K562 (cell line): ENCODE measurements around the gene SOCS7. TPM values are rescaled to one million over a fixed set of nuclear protein-coding genes. Genes with fewer than 3 reads are reported as not detected.

Source experiments
- ATAC-seq: fragments of 200-7000 bp; cut with Tn5 transposase; 3 replicates; pipeline ENCODE4 v1.9.1; 2020; ENCODE audit warnings: moderate library complexity
- Bru-seq: library from RNA; stranded (reverse); fragments of 400-500 nt; gene quantifications from one replicate; lab custom pipeline; 2021; lab: Mats Ljungman, UMichigan
- BruChase-seq, 2 experiments: library from RNA; stranded (reverse); fragments of 400-500 nt; gene quantifications; one replicate each; lab custom pipeline; 2021; lab: Mats Ljungman, UMichigan
- BruUV-seq: library from RNA; stranded (reverse); fragments of 400-500 nt; replicated peaks from 2 replicates; lab custom pipeline; 2021; lab: Mats Ljungman, UMichigan
- CTCF ChIA-PET: fragments of 300-600 bp; formaldehyde crosslinking; extraction: SDS; loops from one replicate; lab custom pipeline; 2021; ENCODE audit warnings: low intra/inter-chr PET ratio; lab: Yijun Ruan, JAX
- POLR2A ChIA-PET: fragments of 300-600, 350-650 bp; sonication (Branson Sonifier 250); formaldehyde crosslinking; extraction: SDS; loops from one replicate; lab custom pipeline; 2021; ENCODE audit warnings: antibody characterized with exemption, inconsistent platforms; lab: Yijun Ruan, JAX
- DNase-seq, 4 experiments: peaks; one replicate each; pipeline versions ENCODE4 v3.0.0 to v3.0.0-alpha.2; 2011 to 2018; ENCODE audit warnings: low spot score in 3 of 4, mixed read lengths in 3 of 4; ENCODE audit errors: extremely low read depth in 1 of 4
- FAIRE-seq: peaks from 2 replicates; lab custom pipeline; 2011; peaks lifted over from hg19 to GRCh38; lab: Jason Lieb, UNC
- H2AFZ ChIP-seq: 2 replicates; pipeline ENCODE4 v1.6.0; 2011; ENCODE audit warnings: low read depth, low read length, control low read depth, inconsistent platforms
- H3K27ac ChIP-seq: fragments of 200-600 bp; 3 replicates; pipeline ENCODE4 v1.8.0; 2011; ENCODE audit warnings: low read depth, mild to moderate bottlenecking, control low read depth, inconsistent platforms, low read length, moderate library complexity, mixed read lengths; ENCODE audit errors: extremely low read depth
- H3K27me3 ChIP-seq, 2 experiments: fragments of 300-600 bp in 1 of 2; 2 replicates in 1 of 2; 3 replicates in 1 of 2; pipeline versions ENCODE4 v1.6.0 to v1.8.0; 2011; ENCODE audit warnings: inconsistent platforms in 2 of 2, low read length in 2 of 2, mild to moderate bottlenecking in 1 of 2, mixed read lengths in 1 of 2, moderate library complexity in 1 of 2; ENCODE audit not compliant: control insufficient read depth in 2 of 2, insufficient read depth in 2 of 2
- H3K36me3 ChIP-seq: fragments of 300-600 bp; 3 replicates; pipeline ENCODE4 v1.8.0; 2011; ENCODE audit warnings: mild to moderate bottlenecking, low read length, inconsistent platforms; ENCODE audit not compliant: control insufficient read depth, insufficient read depth
- H3K4me1 ChIP-seq, 2 experiments: fragments of 200-600 bp in 1 of 2; replicated peaks in 1 of 2; 2 replicates in 1 of 2; 3 replicates in 1 of 2; pipeline versions ENCODE4 v1.5.1 to v1.8.0; 2011; ENCODE audit warnings: inconsistent platforms in 2 of 2, low read length in 2 of 2, mild to moderate bottlenecking in 1 of 2, mixed read lengths in 1 of 2, moderate library complexity in 1 of 2; ENCODE audit not compliant: control insufficient read depth in 2 of 2, insufficient read depth in 2 of 2
- H3K4me2 ChIP-seq: 2 replicates; pipeline ENCODE4 v1.6.1; 2011; ENCODE audit warnings: low read length, control low read depth, inconsistent platforms, mixed read lengths; ENCODE audit not compliant: insufficient read depth
- H3K4me3 ChIP-seq: fragments of 200-600 bp; sonication (generic), shearing (Covaris generic); 2 replicates; pipeline ENCODE4 v1.5.1; 2016; ENCODE audit warnings: control low read depth, inconsistent platforms
- H3K79me2 ChIP-seq: fragments of 200-600 bp; 3 replicates; pipeline ENCODE4 v1.8.0; 2011; ENCODE audit warnings: low read length, inconsistent platforms; ENCODE audit not compliant: control insufficient read depth, insufficient read depth
- H3K9ac ChIP-seq, 2 experiments: 2 replicates each; pipeline versions ENCODE4 v1.6.0 to v1.6.1; 2011; ENCODE audit warnings: low read depth in 2 of 2, low read length in 2 of 2, control low read depth in 1 of 2, inconsistent platforms in 1 of 2, mild to moderate bottlenecking in 1 of 2, mixed read lengths in 1 of 2; ENCODE audit not compliant: insufficient read depth in 1 of 2
- H3K9me1 ChIP-seq: one replicate; pipeline ENCODE4 v1.6.0; 2011; ENCODE audit warnings: inconsistent platforms, mild to moderate bottlenecking, low read length, moderate library complexity; ENCODE audit not compliant: control insufficient read depth, insufficient read depth
- H3K9me3 ChIP-seq: replicated peaks from 2 replicates; pipeline ENCODE4 v1.5.1; 2011; ENCODE audit warnings: low read depth, low read length, inconsistent platforms; ENCODE audit not compliant: control insufficient read depth, insufficient read depth
- H4K20me1 ChIP-seq: replicated peaks from 2 replicates; pipeline ENCODE4 v1.6.1; 2011; ENCODE audit warnings: low read length, inconsistent platforms, mixed read lengths; ENCODE audit not compliant: control insufficient read depth, insufficient read depth
- FOS ChIP-seq: IDR thresholded peaks from 3 replicates; pipeline ENCODE4 v1.6.1; 2011; ENCODE audit not compliant: insufficient read length; ENCODE audit errors: extremely low read depth
- FOXJ2 ChIP-seq: fragments of 200-800 bp; sonication (Bioruptor generic); IDR thresholded peaks from 2 replicates; pipeline ENCODE4 v1.6.1; 2016; ENCODE audit warnings: missing genetic modification characterization, missing compliant biosample characterization
- HDAC6 ChIP-seq: IDR thresholded peaks from 2 replicates; pipeline ENCODE4 v1.6.1; 2012; ENCODE audit warnings: low read depth, mild to moderate bottlenecking, control low read depth, inconsistent platforms, low read length, moderate library complexity
- MEIS2 ChIP-seq: fragments of 450-650 bp; IDR thresholded peaks from 2 replicates; pipeline ENCODE4 v1.6.1; 2014; ENCODE audit warnings: mild to moderate bottlenecking; ENCODE audit not compliant: partially characterized antibody
- NCOA1 ChIP-seq: fragments of 450-650 bp; IDR thresholded peaks from 2 replicates; pipeline ENCODE4 v1.6.1; 2016; ENCODE audit warnings: low read depth
- NCOR1 ChIP-seq: fragments of 450-650 bp; IDR thresholded peaks from 2 replicates; pipeline ENCODE4 v1.6.1; 2016; ENCODE audit warnings: mild to moderate bottlenecking, moderate library complexity
- NR2F6 ChIP-seq: fragments of 450-650 bp; formaldehyde crosslinking; IDR thresholded peaks from 2 replicates; pipeline ENCODE4 v1.4.0; 2020; ENCODE audit warnings: mild to moderate bottlenecking
- OTX1 ChIP-seq: fragments of 450-650 bp; formaldehyde crosslinking; IDR thresholded peaks from 2 replicates; pipeline ENCODE4 v1.4.0; 2022; ENCODE audit warnings: mild to moderate bottlenecking
- PRMT5 ChIP-seq: sonication (generic); formaldehyde crosslinking; IDR thresholded peaks from 2 replicates; pipeline ENCODE4 v1.5.0; 2020; ENCODE audit warnings: missing genetic modification reagents
- SIX5 ChIP-seq, 2 experiments: IDR thresholded peaks; 2 replicates each; pipeline ENCODE4 v1.6.1; 2011; ENCODE audit warnings: low read length in 2 of 2, borderline replicate concordance in 1 of 2, low read depth in 1 of 2, mild to moderate bottlenecking in 1 of 2, moderate library complexity in 1 of 2; ENCODE audit not compliant: insufficient read depth in 1 of 2
- SMAD3 ChIP-seq: fragments of 450-650 bp; formaldehyde crosslinking; conservative IDR thresholded peaks from 2 replicates; pipeline ENCODE4 v1.4.0; 2020; ENCODE audit warnings: mild to moderate bottlenecking
- SREBF2 ChIP-seq: sonication (generic); formaldehyde crosslinking; IDR thresholded peaks from 2 replicates; pipeline ENCODE4 v1.4.0; 2020; ENCODE audit warnings: mild to moderate bottlenecking, missing genetic modification reagents
- ZNF668 ChIP-seq: fragments of 250-450 bp; sonication (Bioruptor Pico); IDR thresholded peaks from 2 replicates; pipeline ENCODE4 v1.8.0; 2022; ENCODE audit warnings: mild to moderate bottlenecking, inconsistent platforms
- ZNF785 ChIP-seq: fragments of 250-450 bp; sonication (Bioruptor Pico); IDR thresholded peaks from 2 replicates; pipeline ENCODE4 v1.4.0; 2020; ENCODE audit warnings: mild to moderate bottlenecking
- WGBS: fragments of 100-300 bp; shearing (Covaris generic); methylation state at CpG from one replicate; pipeline ENCODE4 v1.1.6; 2016; ENCODE audit warnings: low coverage, mixed read lengths; ENCODE audit not compliant: insufficient coverage; ENCODE audit errors: missing lambda C conversion rate; 5-methylcytosine and 5-hydroxymethylcytosine counted together
- in situ Hi-C: fragments of 300-500 bp; cut with MboI; formaldehyde crosslinking; loops from 4 replicates; pipeline ENCODE4 v1.15.0; 2018; ENCODE audit warnings: inconsistent platforms, mixed read lengths
- intact Hi-C: fragments of 100-400 bp; cut with micrococcal nuclease; formaldehyde crosslinking; loops from 2 replicates; pipeline ENCODE4 v1.14.2; 2022
- long read RNA-seq, 3 experiments: library from polyadenylated mRNA in 2 of 3; library from RNA in 1 of 3; unstranded in 2 of 3; stranded (forward) in 1 of 3; transcript quantifications; one replicate each; pipeline ENCODE4 v2.0.0, GENCODE V29; 2019 to 2022
- polyA minus RNA-seq, 3 experiments: library from RNA; depleted of rRNA, polyadenylated mRNA; stranded (reverse); fragments of >200 nt; gene quantifications; 2 replicates each; pipeline ENCODE4 v1.2.3, GENCODE V29; 2011
- polyA plus RNA-seq, 8 experiments: library from polyadenylated mRNA; depleted of rRNA in 4 of 8; stranded (reverse) in 5 of 8; unstranded in 3 of 8; fragments of >200 nt; fragmentation: Nextera tagmentation in 2 of 8; fragmentation: Illumina TruSeq in 1 of 8; extraction: Ambion mirVana in 2 of 8; extraction: Trizol in 1 of 8; gene quantifications; 2 replicates each; pipeline versions ENCODE4 v1.2.1 to v1.2.3, GENCODE V29; 2011 to 2014; ENCODE audit warnings: inconsistent platforms in 1 of 8, missing spikeins in 1 of 8
- total RNA-seq, 7 experiments: library from RNA; depleted of rRNA in 6 of 7; stranded (reverse); fragments of >200 nt in 6 of 7; fragmentation: Illumina TruSeq in 2 of 7; extraction: Trizol in 2 of 7; gene quantifications; 2 replicates each; pipeline versions ENCODE4 v1.2.1 to v1.2.3, GENCODE V29; 2011 to 2021; ENCODE audit warnings: low replicate concordance in 1 of 7
- TF ChIP-seq, protein P1 (sequence below), 2 experiments: fragments of 450-650 bp in 1 of 2; sonication (generic) in 1 of 2; formaldehyde crosslinking; conservative IDR thresholded peaks; 2 replicates each; pipeline versions ENCODE4 v1.4.0 to v1.8.1; 2020 to 2022; ENCODE audit warnings: mild to moderate bottlenecking in 1 of 2, missing genetic modification reagents in 1 of 2

Gene SOCS7, protein sequence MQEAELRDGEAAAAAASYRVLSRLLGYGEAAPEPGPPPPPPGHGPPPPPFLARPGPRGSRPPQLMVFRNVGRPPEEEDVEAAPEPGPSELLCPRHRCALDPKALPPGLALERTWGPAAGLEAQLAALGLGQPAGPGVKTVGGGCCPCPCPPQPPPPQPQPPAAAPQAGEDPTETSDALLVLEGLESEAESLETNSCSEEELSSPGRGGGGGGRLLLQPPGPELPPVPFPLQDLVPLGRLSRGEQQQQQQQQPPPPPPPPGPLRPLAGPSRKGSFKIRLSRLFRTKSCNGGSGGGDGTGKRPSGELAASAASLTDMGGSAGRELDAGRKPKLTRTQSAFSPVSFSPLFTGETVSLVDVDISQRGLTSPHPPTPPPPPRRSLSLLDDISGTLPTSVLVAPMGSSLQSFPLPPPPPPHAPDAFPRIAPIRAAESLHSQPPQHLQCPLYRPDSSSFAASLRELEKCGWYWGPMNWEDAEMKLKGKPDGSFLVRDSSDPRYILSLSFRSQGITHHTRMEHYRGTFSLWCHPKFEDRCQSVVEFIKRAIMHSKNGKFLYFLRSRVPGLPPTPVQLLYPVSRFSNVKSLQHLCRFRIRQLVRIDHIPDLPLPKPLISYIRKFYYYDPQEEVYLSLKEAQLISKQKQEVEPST
- 23.4 and 30.0 TPM in 2 replicates for total RNA-seq (2011; cell fraction: chromatin; rRNA removed; ENCODE audit: low replicate concordance)
- total RNA-seq (2011; cell fraction: nucleolus; rRNA removed), result 14.3 and 15.9 TPM in 2 replicates
- 17.7 and 18.2 TPM in 2 replicates for total RNA-seq (2011; cell fraction: nucleoplasm; rRNA removed)
- 4.2 and 6.0 TPM in 2 replicates for total RNA-seq (2014; rRNA removed)
- 9.9 and 10.5 TPM in 2 replicates for total RNA-seq (2014; rRNA removed; fragmentation: Illumina TruSeq; extraction: Trizol)
- 9.5 and 10.3 TPM in 2 replicates for total RNA-seq (2015; rRNA removed; fragmentation: Illumina TruSeq; extraction: Trizol)
- total RNA-seq (2021), result 11.6 and 14.5 TPM in 2 replicates
- 5.4 and 8.2 TPM in 2 replicates for polyA plus RNA-seq (2011; rRNA removed)
- polyA plus RNA-seq (2011; cell fraction: cytosol; rRNA removed), result 5.8 and 10.3 TPM in 2 replicates
- 5.4 and 12.7 TPM in 2 replicates for polyA plus RNA-seq (2011; cell fraction: nucleus; rRNA removed)
- 12.3 and 14.8 TPM in 2 replicates for polyA plus RNA-seq (2012)
- polyA plus RNA-seq (2014; fragmentation: Illumina TruSeq; extraction: Trizol), result 7.9 and 10.2 TPM in 2 replicates
- polyA plus RNA-seq (2014; fragmentation: Nextera tagmentation; extraction: Ambion mirVana), result 1 to 10 TPM in 1 of 2 experiments, under 1 TPM in 1; 0.94 to 1.3 TPM
- polyA plus RNA-seq (2014; rRNA removed), result 5.4 TPM in 2 replicates
- polyA minus RNA-seq (2011; rRNA and poly(A)+ RNA removed), result 12.9 and 15.3 TPM in 2 replicates
- polyA minus RNA-seq (2011; cell fraction: cytosol; rRNA and poly(A)+ RNA removed), result 3.1 and 8.2 TPM in 2 replicates
- 8.3 and 8.4 TPM in 2 replicates for polyA minus RNA-seq (2011; cell fraction: nucleus; rRNA and poly(A)+ RNA removed)
- Bru-seq, nascent RNA, result percentile 61 among the genes with signal in this experiment
- percentile 66 among the genes with signal in this experiment for BruChase-seq, experiment 1, labeled RNA remaining after a 2-hour chase
- BruChase-seq, experiment 2, labeled RNA remaining after a 6-hour chase, result percentile 68 among the genes with signal in this experiment
- long read RNA-seq, experiment 1, partial matches to known transcripts, result 3 of 21 reads
- long read RNA-seq, experiment 1, other reads (novel, unspliced or antisense), result 17 of 21 reads
- long read RNA-seq, experiment 2, partial matches to known transcripts, result 0 of 5 reads
- long read RNA-seq, experiment 2, other reads (novel, unspliced or antisense), result 4 of 5 reads
- long read RNA-seq, experiment 3, result 0 reads

DNA sequence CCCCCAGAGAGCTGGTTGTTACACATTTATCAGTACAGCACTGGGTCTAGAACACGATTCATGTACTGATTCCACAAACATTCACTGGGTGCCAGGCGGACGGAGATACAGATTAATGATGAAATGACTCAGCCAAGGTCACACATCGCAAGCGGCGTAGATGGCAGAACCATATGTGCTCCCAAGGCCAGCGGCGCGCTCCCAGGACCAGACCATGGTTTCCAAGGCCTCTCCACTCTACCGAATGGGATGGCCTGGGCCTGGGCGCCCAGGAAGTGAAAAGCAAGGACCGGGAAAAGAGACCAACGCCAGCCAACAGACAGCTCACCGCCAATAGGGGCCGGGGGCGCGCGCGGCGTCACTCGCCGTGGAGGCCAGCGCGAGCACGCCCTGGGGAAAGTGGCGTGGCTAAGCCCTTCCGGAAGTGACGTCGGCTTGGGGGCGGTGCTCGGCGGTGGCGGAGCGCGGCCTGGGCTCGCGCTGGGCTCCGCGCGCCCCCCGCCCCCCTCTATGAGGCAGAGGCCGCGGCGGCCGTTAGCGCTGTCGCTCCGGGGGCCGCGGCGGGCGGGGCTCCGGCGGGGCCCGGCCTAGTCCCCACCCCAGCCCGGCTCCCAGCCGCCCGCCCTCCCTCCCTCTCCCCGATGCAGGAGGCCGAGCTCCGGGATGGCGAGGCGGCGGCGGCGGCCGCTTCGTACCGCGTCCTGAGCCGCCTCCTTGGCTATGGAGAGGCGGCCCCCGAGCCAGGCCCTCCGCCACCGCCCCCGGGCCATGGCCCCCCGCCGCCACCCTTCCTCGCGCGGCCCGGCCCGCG, at the start of gene SOCS7:
Gene SOCS7, plus strand, starts transcription at position 433 of the 811 bp plus-strand sequence. Its CDS starts 209 bp downstream, at position 642.
- ChIA-PET POLR2A (interaction anchor here (0.6 to 3.5 kb wide), 6 partner anchors 10 to 84 kb away, joined by 3 to 34 read pairs (median 6); no protein-coding TSS in a partner anchor), CTCF (interaction anchor here (3.8 kb wide), 1 partner anchor 63 kb away, joined by 42 read pairs; no protein-coding TSS in a partner anchor)
- Histone ChIP-seq H3K4me3 (peak within 1 kb of the TSS; percentile 73), H3K9me1 (no peaks in the 10 kb centered on the region), H4K20me1 (peaks cover 5% of the 10 kb centered on the region; the same call in 1 of the 2 replicates), H3K36me3 (no peaks in the 10 kb centered on the region), H3K4me1 (peaks cover 22 to 23% of the 10 kb centered on the region in 2 experiments; a peak in 4 of 5 replicates), H3K9me3 (no peaks in the 10 kb centered on the region), H3K79me2 (peaks cover 16% of the 10 kb centered on the region), H2AFZ (peak within 1 kb of the TSS; percentile 91), H3K27ac (peak within 1 kb of the TSS; percentile 84), H3K9ac (peak within 1 kb of the TSS; percentile 72 to 91), H3K27me3 (no peaks in the 10 kb centered on the region), H3K4me2 (peak within 1 kb of the TSS; percentile 88)
- in situ Hi-C loops (no loop called here), intact Hi-C loops (loop anchor here (5.0 kb wide), 1 partner anchor 316 kb away; no protein-coding TSS in a partner anchor)
- WGBS, result 2% methylated on average over 27 of the region's 84 CpGs
- FAIRE-seq, result no peak
- TSS peak; percentile 82 for BruUV-seq
- DNase-seq, result peak; percentile 92 to 96 (median 96)
- peak; percentile 89 for ATAC-seq
- TF ChIP-seq SMAD3 (CRISPR knock-in tag), result no peak
- TF ChIP-seq, protein P1, sequence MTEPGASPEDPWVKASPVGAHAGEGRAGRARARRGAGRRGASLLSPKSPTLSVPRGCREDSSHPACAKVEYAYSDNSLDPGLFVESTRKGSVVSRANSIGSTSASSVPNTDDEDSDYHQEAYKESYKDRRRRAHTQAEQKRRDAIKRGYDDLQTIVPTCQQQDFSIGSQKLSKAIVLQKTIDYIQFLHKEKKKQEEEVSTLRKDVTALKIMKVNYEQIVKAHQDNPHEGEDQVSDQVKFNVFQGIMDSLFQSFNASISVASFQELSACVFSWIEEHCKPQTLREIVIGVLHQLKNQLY (CRISPR knock-in tag; conservative IDR thresholded peaks at IDR 0.05), result no peak
- TF ChIP-seq SIX5 (IDR thresholded peaks at IDR 0.05; ENCODE audit: borderline replicate concordance in 1 of 2, insufficient read depth in 1 of 2, low read depth in 1 of 2, low read length in 2 of 2), result no peak
- TF ChIP-seq NCOA1, result no peak
- TF ChIP-seq MEIS2, result peak; percentile 2
- no peak for TF ChIP-seq OTX1 (CRISPR knock-in tag)
- no peak for TF ChIP-seq SREBF2
- TF ChIP-seq NR2F6 (CRISPR knock-in tag), result no peak
- TF ChIP-seq NCOR1, result no peak
- no peak for TF ChIP-seq FOS
- TF ChIP-seq PRMT5 (CRISPR knock-in tag), result no peak
- TF ChIP-seq HDAC6, result no peak
- TF ChIP-seq ZNF668 (CRISPR knock-in tag), result peak; percentile 25; the same call in 1 of the 2 replicates
- no peak for TF ChIP-seq FOXJ2 (tag)
- TF ChIP-seq ZNF785 (CRISPR knock-in tag), result no peak
